ENCODE measurements around the gene IMPDH1. TPM values are rescaled to one million over a fixed set of nuclear protein-coding genes. Genes with fewer than 3 reads are reported as not detected.

Gene IMPDH1
- total RNA-seq, 2 donors from 2014 or later: 48.2 to 91.6 TPM

GRCh38 chr7:128406314-128407232, 3.2 kb downstream of the IMPDH1 start:
- H3K36me3 ChIP-seq: no peaks in the 10 kb centered on the region
- no peaks in the 10 kb centered on the region for H3K9me3 ChIP-seq
- 40% methylated on average over 17 of the region's 17 CpGs for WGBS
- intact Hi-C loops (cut with DNase I): loop anchor here (10.0 kb wide), 1 partner anchor 48 kb away; the partner anchor contains the start of gene HILPDA
- peaks cover 24% of the 10 kb centered on the region for H3K4me1 ChIP-seq (replicated peaks)
- peak overlapping the region in 1 of 2 donors; percentile 31 for H3K27ac ChIP-seq
- H3K27me3 ChIP-seq (replicated peaks; ENCODE audit: insufficient read depth): no peaks in the 10 kb centered on the region
- peak overlapping the region; percentile 66 to 75 for H3K4me3 ChIP-seq
- TF ChIP-seq POLR2AphosphoS5 (IDR thresholded peaks at IDR 0.05) (no peak), POLR2A (IDR thresholded peaks at IDR 0.05) (no peak), CTCF (IDR thresholded peaks at IDR 0.05) (no peak)
- no peak for DNase-seq (ENCODE audit: low spot score)

- H3K9me3 ChIP-seq: no peaks in the 10 kb centered on the region
- no peak for TF ChIP-seq POLR2AphosphoS5 (IDR thresholded peaks at IDR 0.05)
- TF ChIP-seq CTCF (IDR thresholded peaks at IDR 0.05): no peak
- no peak for TF ChIP-seq POLR2A (IDR thresholded peaks at IDR 0.05)
- intact Hi-C loops (cut with DNase I): loop anchor here (10.0 kb wide), 1 partner anchor 49 kb away; the partner anchor contains the start of gene HILPDA
- 0% methylated on average over 64 of the region's 107 CpGs for WGBS
- H3K36me3 ChIP-seq: no peaks in the 10 kb centered on the region
- H3K4me1 ChIP-seq (replicated peaks): peaks cover 24% of the 10 kb centered on the region
- no peak for DNase-seq (ENCODE audit: low spot score)
- peak overlapping the region; percentile 69 to 70 for H3K27ac ChIP-seq
- no peaks in the 10 kb centered on the region for H3K27me3 ChIP-seq (replicated peaks; ENCODE audit: insufficient read depth)
- peak overlapping the region; percentile 66 to 75 for H3K4me3 ChIP-seq
These were observed 4.1 kb downstream of the IMPDH1 start for GRCh38 chr7:128405471-128406313.

GRCh38 chr7:128404886-128405470, 4.8 kb downstream of the IMPDH1 start:
- H3K4me1 ChIP-seq (replicated peaks): peaks cover 24% of the 10 kb centered on the region
- WGBS: 28% methylated on average over 13 of the region's 13 CpGs
- H3K27me3 ChIP-seq (replicated peaks; ENCODE audit: insufficient read depth): no peaks in the 10 kb centered on the region
- TF ChIP-seq POLR2A (IDR thresholded peaks at IDR 0.05): no peak
- TF ChIP-seq CTCF (IDR thresholded peaks at IDR 0.05): peak in 1 of 4 experiments; percentile 29
- no peak for TF ChIP-seq POLR2AphosphoS5 (IDR thresholded peaks at IDR 0.05)
- no peaks in the 10 kb centered on the region for H3K9me3 ChIP-seq
- peak overlapping the region; percentile 66 to 75 for H3K4me3 ChIP-seq
- intact Hi-C loops (cut with DNase I): loop anchor here (10.0 kb wide), 1 partner anchor 50 kb away; the partner anchor contains the start of gene HILPDA
- peak overlapping the region; percentile 69 to 70 for H3K27ac ChIP-seq
- no peak for DNase-seq (ENCODE audit: low spot score)
- H3K36me3 ChIP-seq: no peaks in the 10 kb centered on the region

- Histone ChIP-seq H3K9me3 (no peaks in the 10 kb centered on the region), H3K27ac (no peak overlapping the region), H3K4me1 (replicated peaks) (peaks cover 24% of the 10 kb centered on the region), H3K36me3 (no peaks in the 10 kb centered on the region), H3K4me3 (peak overlapping the region in 1 of 2 donors; percentile 1), H3K27me3 (replicated peaks; ENCODE audit: insufficient read depth) (no peaks in the 10 kb centered on the region)
- 56% methylated on average over 8 of the region's 9 CpGs for WGBS
- intact Hi-C loops (cut with DNase I): loop anchor here (10.0 kb wide), 1 partner anchor 51 kb away; the partner anchor contains the start of gene HILPDA
- TF ChIP-seq CTCF (IDR thresholded peaks at IDR 0.05) (no peak), POLR2AphosphoS5 (IDR thresholded peaks at IDR 0.05) (no peak), POLR2A (IDR thresholded peaks at IDR 0.05) (no peak)
- DNase-seq (ENCODE audit: low spot score): no peak
These were observed 5.6 kb downstream of the IMPDH1 start for GRCh38 chr7:128404143-128404681.
